NCI-H146 treated with DMSO at 0.1 percent for 48 hours (cell line): Measurements from ENCODE around the gene SLIT3.

Experiments used
- DNase-seq: peaks from one replicate; lab custom pipeline; 2025; ENCODE audit not compliant: unreplicated experiment; lab: John Stamatoyannopoulos, UW

SLIT3 gene

GRCh38 chr5:169048181-169049125, 252.5 kb downstream of the SLIT3 start:
- DNase-seq, result no peak

- no peak for DNase-seq
Observed at GRCh38 chr5:169044962-169045361, 256.0 kb downstream of the SLIT3 start.

- DNase-seq, result no peak
Observed at GRCh38 chr5:169041180-169041579, 259.8 kb downstream of the SLIT3 start.

- no peak for DNase-seq
Observed at GRCh38 chr5:169039592-169039991, 261.3 kb downstream of the SLIT3 start.

- DNase-seq, result no peak
Observed at GRCh38 chr5:169037466-169037865, 263.5 kb downstream of the SLIT3 start.

- no peak for DNase-seq
Observed at GRCh38 chr5:169036079-169036805, 264.7 kb downstream of the SLIT3 start.

- no peak for DNase-seq
Observed at GRCh38 chr5:169029661-169030274, 271.2 kb downstream of the SLIT3 start.

- no peak for DNase-seq
Observed at GRCh38 chr5:169029037-169029436, 271.9 kb downstream of the SLIT3 start.

- DNase-seq, result no peak
Observed at GRCh38 chr5:169027501-169028061, 273.4 kb downstream of the SLIT3 start.

GRCh38 chr5:169025491-169025890, 275.4 kb downstream of the SLIT3 start:
- no peak for DNase-seq

GRCh38 chr5:169024421-169024820, 276.5 kb downstream of the SLIT3 start:
- no peak for DNase-seq

GRCh38 chr5:169022718-169023117, 278.2 kb downstream of the SLIT3 start:
- no peak for DNase-seq

- DNase-seq, result no peak
Observed at GRCh38 chr5:169020102-169020501, 280.8 kb downstream of the SLIT3 start.

GRCh38 chr5:169018925-169019324, 282.0 kb downstream of the SLIT3 start:
- DNase-seq, result no peak

- DNase-seq, result no peak
Observed at GRCh38 chr5:169015991-169016390, 284.9 kb downstream of the SLIT3 start.

- DNase-seq, result no peak
Observed at GRCh38 chr5:169013846-169014245, 287.1 kb downstream of the SLIT3 start.

GRCh38 chr5:169013208-169013728, 287.7 kb downstream of the SLIT3 start:
- DNase-seq, result no peak

- DNase-seq, result no peak
Observed at GRCh38 chr5:169012450-169012849, 288.5 kb downstream of the SLIT3 start.

- DNase-seq, result no peak
Observed at GRCh38 chr5:169011451-169011850, 289.5 kb downstream of the SLIT3 start.

GRCh38 chr5:169011009-169011408, 289.9 kb downstream of the SLIT3 start:
- no peak for DNase-seq

- no peak for DNase-seq
Observed at GRCh38 chr5:169009123-169009522, 291.8 kb downstream of the SLIT3 start.
